NCI-H1436 treated with DMSO at 0.1 percent for 48 hours (cell line): ENCODE measurements around the gene ANGEL1.

Experiments used
- DNase-seq: peaks from one replicate; lab custom pipeline; 2025; lab: John Stamatoyannopoulos, UW

Gene ANGEL1

GRCh38 chr14:76778546-76779215 lies 34.0 kb downstream of the ANGEL1 start:
- DNase-seq, result no peak

- DNase-seq, result no peak
These were observed 35.0 kb downstream of the ANGEL1 start for GRCh38 chr14:76777721-76778120.

- no peak for DNase-seq
These were observed 36.0 kb downstream of the ANGEL1 start for GRCh38 chr14:76776428-76777251.

GRCh38 chr14:76775695-76776427 lies 36.8 kb downstream of the ANGEL1 start:
- no peak for DNase-seq

- no peak for DNase-seq
These were observed 37.6 kb downstream of the ANGEL1 start for GRCh38 chr14:76774821-76775694.

GRCh38 chr14:76773956-76774820 lies 38.5 kb downstream of the ANGEL1 start:
- no peak for DNase-seq

- no peak for DNase-seq
These were observed 39.3 kb downstream of the ANGEL1 start for GRCh38 chr14:76773188-76773885.

- DNase-seq, result no peak
These were observed 40.1 kb downstream of the ANGEL1 start for GRCh38 chr14:76772300-76773187.

GRCh38 chr14:76771437-76771980 lies 41.2 kb downstream of the ANGEL1 start:
- DNase-seq, result no peak

GRCh38 chr14:76770521-76771436 lies 41.9 kb downstream of the ANGEL1 start:
- no peak for DNase-seq

- no peak for DNase-seq
These were observed 42.9 kb downstream of the ANGEL1 start for GRCh38 chr14:76769636-76770292.

- no peak for DNase-seq
These were observed 43.8 kb downstream of the ANGEL1 start for GRCh38 chr14:76768671-76769500.

- DNase-seq, result no peak
These were observed 44.7 kb downstream of the ANGEL1 start for GRCh38 chr14:76767681-76768656.

GRCh38 chr14:76765461-76765931 lies 47.2 kb downstream of the ANGEL1 start:
- no peak for DNase-seq
